Spleen (tissue), 7 donors: Measurements from ENCODE around the gene SEMA5A.

Source experiments
- POLR2A ChIP-seq, 3 donors: fragments of 450-650 bp; IDR thresholded peaks; one replicate each; pipeline ENCODE4 v1.5.1; 2017; ENCODE audit warnings: antibody characterized with exemption in 3 of 3, mild to moderate bottlenecking in 1 of 3
- POLR2AphosphoS5 ChIP-seq, 3 donors: sonication (generic); formaldehyde crosslinking; IDR thresholded peaks; one replicate each; pipeline ENCODE4 v1.5.1; 2017; ENCODE audit warnings: antibody characterized with exemption in 3 of 3
- TF ChIP-seq, protein P1 (sequence below), 11 experiments: fragments of 200-600 bp in 7 of 11; fragments of 450-650 bp in 4 of 11; sonication (generic) in 4 of 11; IDR thresholded peaks in 8 of 11; conservative IDR thresholded peaks in 3 of 11; 1 replicate in 7 of 11; 2 replicates in 4 of 11; pipeline versions ENCODE4 v1.4.0 to v1.8.0; 2016 to 2021; ENCODE audit warnings: antibody characterized with exemption in 11 of 11, inconsistent platforms in 4 of 11, mild to moderate bottlenecking in 1 of 11
- donor health status: DM: no; HTN: no; CAD: no; lungs with moderate emphysema.
- donor health status: DM: no; HTN: no; CAD: no.
- donor health status: DM: no; HTN: no; CAD: no.

DNA sequence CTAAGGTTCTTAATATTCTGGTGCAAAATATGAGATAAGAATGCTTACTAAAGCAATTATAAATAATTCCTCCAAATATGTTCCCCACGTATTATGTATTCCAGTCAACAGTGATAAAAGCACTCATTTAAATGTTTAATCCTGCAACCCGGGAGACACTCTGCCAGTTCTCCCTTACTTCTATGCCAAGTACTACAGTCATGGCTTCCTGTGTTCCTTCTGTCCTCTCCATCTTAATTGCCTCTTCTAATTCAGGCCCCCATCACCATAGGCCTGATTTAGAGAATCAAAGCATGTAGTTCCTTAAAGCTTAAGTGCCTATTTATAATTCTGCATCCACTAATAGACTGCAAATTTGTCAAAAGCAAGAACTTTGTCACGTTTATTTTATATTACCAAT, 474.8 kb downstream of the SEMA5A start:
- TF ChIP-seq POLR2A (IDR thresholded peaks at IDR 0.05) (no peak), POLR2AphosphoS5 (IDR thresholded peaks at IDR 0.05) (no peak)
- TF ChIP-seq, protein P1, sequence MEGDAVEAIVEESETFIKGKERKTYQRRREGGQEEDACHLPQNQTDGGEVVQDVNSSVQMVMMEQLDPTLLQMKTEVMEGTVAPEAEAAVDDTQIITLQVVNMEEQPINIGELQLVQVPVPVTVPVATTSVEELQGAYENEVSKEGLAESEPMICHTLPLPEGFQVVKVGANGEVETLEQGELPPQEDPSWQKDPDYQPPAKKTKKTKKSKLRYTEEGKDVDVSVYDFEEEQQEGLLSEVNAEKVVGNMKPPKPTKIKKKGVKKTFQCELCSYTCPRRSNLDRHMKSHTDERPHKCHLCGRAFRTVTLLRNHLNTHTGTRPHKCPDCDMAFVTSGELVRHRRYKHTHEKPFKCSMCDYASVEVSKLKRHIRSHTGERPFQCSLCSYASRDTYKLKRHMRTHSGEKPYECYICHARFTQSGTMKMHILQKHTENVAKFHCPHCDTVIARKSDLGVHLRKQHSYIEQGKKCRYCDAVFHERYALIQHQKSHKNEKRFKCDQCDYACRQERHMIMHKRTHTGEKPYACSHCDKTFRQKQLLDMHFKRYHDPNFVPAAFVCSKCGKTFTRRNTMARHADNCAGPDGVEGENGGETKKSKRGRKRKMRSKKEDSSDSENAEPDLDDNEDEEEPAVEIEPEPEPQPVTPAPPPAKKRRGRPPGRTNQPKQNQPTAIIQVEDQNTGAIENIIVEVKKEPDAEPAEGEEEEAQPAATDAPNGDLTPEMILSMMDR (IDR thresholded peaks at IDR 0.05 in 8 of 11, conservative IDR thresholded peaks at IDR 0.05 in 3 of 11) = no peak
